Kidney glomerular epithelial cell (primary cell): ENCODE data around the gene APOB.
"Not testable (repeated sequence)": the region's sequence is repeated elsewhere in the genome, so short reads cannot be mapped to it uniquely, and the experiment has no call there.

ENCODE experiments used
- DNase-seq: peaks from one replicate; lab custom pipeline; 2025; lab: John Stamatoyannopoulos, UW

Gene APOB

DNA sequence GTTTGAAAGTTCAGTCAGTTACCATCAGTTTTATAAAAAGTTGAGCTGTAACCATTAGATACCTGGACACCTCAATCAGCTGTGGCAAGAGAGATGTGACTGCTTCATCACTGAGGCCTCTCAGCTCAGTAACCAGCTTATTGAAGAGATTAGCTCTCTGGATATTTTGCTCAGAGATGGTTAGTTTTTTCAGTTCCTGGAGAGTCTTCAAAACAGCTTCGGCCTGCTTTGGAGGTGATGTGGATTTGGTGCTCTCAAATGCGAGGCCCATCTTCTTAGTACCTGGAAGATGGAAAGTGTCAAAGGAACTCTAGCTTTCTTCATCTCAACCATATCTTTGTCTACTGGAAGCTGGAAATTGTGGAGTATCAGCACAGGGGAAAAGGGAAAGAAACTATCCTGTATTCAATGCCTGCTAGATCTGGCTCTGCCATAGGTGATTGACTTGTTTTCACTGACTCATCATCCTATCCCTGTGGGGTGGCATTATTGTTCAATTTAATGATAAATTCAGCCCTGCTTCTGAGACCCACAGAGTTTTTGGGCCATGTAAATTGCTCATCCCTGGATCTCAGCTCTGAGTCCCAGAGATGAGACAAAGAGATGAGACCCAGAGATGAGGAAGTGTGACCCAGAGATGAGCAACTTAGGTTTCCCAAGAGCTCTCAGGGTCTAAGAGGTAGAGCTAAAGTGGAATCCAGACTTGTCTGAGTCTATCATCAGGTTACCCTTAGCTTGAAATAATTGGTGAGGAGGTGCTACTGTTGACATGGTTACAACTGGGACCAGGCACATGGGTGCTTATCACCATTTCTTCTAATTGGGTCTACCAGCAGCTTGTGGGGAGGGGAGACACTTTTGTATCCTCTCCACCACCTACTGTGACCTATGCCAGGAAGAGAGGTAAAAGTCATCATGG is 10.4 kb downstream of the APOB start:
- DNase-seq = no peak

GRCh38 chr2:21032338-21033236 is 11.3 kb downstream of the APOB start:
- no peak for DNase-seq

DNA sequence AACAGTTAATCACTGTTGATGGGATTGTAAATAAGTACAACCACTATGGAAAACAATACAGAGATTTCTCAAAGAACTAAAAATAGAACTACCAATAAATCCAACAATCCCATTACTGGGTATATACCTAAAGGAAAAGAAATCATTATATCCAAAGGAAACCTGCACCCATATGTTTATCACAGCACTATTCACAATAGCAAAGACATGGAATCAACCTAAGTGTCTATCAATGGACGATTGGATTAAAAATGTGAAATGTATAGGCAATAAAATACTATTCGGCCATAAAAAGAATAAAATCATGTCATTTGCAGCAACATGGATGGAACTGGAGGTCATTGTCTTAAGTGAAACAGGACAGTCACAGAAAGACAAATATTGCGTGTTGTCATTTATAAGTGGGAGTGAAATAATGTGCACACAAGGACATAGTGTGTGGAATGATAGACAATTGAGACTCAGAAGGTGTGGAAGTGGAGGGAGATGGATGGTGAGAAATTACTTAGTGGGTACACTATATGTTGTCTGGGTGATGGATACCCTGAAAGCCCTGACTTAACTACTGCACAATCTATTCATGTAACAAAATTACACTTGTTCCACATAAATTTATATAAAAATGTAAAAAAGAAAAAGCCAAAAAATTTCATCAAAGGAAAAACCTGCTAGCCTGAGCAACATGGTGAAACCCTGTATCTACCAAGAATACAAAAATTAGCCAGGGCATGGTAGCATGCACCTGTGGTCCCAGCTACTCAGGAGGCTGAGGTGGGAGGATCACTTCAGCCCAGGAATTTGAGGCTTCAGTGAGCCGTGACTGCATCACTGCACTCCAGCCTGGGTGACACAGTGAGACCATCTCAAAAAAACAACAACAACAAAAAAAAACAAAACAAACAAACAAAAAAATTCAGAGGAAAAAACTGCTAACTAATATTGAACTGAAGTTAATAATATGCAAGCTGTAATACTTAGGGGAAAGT is 12.6 kb downstream of the APOB start:
- DNase-seq = no peak

DNA sequence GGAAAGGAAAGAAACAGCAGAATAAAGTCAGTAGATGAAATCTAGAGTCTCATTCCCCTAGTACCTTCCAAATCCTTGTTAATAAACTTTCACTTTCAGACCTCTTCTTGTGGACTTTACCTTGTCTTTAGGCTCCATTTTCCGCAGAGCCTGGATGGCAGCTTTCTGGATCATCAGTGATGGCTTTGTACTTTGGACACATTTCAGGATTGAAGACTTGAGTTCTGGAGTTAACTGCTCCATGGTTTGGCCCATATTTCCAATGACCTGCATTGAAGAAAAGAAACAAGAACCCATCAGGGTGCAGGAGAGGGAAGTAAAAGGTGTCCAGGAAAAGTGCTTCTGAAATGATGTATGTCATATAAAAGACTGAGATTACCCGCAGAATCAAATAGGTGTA is 14.4 kb downstream of the APOB start:
- DNase-seq = no peak

DNA sequence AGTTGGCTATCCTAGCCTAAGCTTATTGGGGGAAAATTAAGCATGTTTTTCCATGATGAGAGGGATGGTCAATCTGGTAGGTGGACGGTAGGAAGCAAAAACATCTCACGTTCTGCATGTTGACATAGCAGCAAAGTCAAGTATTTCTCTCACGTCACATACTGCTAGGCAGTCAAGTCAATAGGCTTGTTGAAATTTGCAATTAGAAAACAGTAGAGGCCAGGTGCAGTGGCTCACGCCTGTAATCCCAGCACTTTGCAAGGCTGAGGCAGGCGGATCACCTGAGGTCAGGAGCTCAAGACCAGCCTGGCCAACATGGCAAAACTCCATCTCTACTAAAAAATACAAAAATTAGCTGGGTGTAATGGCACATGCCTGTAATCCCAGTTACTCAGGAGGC is 14.9 kb downstream of the APOB start:
- not testable (repeated sequence) for DNase-seq

- no peak for DNase-seq
These were observed 15.6 kb downstream of the APOB start for GRCh38 chr2:21028021-21028947.

- no peak for DNase-seq
These were observed 17.2 kb downstream of the APOB start for GRCh38 chr2:21026479-21027282.

- DNase-seq = no peak
These were observed 18.0 kb downstream of the APOB start for GRCh38 chr2:21025690-21026478.

GRCh38 chr2:21024722-21025389 is 19.0 kb downstream of the APOB start:
- no peak for DNase-seq

- DNase-seq = no peak
These were observed 19.7 kb downstream of the APOB start for GRCh38 chr2:21024198-21024597.

DNA sequence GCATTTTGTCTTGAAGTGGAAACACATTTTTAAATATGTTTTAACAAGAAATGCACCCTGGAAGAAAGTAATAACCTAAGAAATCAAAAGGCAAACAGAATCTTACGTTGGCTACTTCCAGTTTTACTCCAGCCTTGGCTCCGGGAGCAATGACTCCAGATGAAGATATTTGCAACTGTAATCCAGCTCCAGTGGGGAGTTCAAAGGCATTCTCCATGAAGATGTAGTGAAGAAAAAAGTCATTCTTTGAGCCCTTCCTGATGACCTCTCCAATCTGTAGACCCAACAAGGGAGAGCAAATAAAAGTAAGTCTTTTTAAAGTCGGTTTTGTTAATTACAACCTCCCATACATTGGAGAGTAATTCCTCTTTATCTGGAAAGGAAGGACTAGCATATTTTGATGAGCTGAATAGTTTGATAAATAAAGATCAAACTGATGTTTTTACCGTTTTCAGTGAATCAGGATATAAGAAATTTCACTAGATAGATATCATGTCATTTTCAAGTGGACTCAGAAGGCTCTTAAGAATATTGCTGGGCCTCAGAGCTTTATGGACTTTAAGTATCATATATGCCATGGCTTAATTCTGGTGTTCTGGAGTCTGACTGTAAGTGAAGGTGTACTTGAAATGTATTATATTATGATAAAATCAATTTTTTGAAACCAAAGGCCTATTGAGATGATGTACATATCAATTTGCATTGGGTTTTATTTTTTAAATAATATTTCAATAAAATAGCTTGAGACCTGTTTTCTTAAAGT is 20.3 kb downstream of the APOB start:
- DNase-seq = no peak

GRCh38 chr2:21022792-21023367 is 21.0 kb downstream of the APOB start:
- DNase-seq = no peak

GRCh38 chr2:21021430-21021829 is 22.4 kb downstream of the APOB start:
- no peak for DNase-seq

GRCh38 chr2:21020668-21021288 is 23.1 kb downstream of the APOB start:
- no peak for DNase-seq

DNA sequence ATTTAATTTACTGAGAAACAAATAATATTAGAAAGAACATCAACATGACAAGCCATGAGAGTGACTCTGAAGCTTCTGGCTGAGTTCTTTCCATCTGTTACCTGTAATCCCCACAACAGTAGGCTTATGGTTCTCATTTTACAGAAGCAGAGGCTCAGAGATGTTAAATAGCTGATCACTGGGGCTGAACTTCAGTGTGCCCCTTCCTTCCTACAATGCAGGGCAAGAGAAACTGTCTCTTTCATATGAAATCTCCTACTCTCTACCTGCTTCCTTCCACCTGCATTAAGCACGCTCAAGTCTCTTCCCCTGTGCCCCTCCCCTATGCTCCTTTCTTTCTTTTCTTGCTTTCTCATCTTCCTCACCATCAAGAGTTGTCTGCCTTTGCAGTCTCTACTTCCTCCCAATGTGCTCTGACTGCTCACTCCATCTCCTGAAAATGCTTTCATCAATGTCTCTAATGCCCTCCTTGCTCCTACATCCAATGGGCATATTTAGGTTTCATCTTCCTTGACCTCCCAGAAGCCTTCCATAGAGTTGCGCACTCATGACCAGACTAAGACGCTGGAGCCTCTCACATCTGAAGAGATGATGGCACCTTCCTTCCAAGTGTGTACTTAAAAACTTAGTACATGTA is 23.7 kb downstream of the APOB start:
- DNase-seq = no peak

GRCh38 chr2:21019678-21020021 is 24.2 kb downstream of the APOB start:
- DNase-seq = no peak
